Uterus (tissue), 2 donors: ENCODE data around the gene DENND4B.
"Not testable (repeated sequence)": the region's sequence is repeated elsewhere in the genome, so short reads cannot be mapped to it uniquely, and the experiment has no call there.

Experiments used
- CTCF ChIP-seq, 4 experiments: fragments of 200-600 bp in 2 of 4; fragments of 450-650 bp in 2 of 4; sonication (generic) in 2 of 4; IDR thresholded peaks; one replicate each; pipeline ENCODE4 v1.5.1; 2016 to 2019; ENCODE audit warnings: antibody characterized with exemption in 4 of 4, mild to moderate bottlenecking in 2 of 4, moderate library complexity in 1 of 4
- POLR2A ChIP-seq, 2 donors: fragments of 450-650 bp; IDR thresholded peaks; one replicate each; pipeline ENCODE4 v1.6.1; 2016; ENCODE audit warnings: antibody characterized with exemption in 2 of 2, mild to moderate bottlenecking in 1 of 2, moderate library complexity in 1 of 2

DNA sequence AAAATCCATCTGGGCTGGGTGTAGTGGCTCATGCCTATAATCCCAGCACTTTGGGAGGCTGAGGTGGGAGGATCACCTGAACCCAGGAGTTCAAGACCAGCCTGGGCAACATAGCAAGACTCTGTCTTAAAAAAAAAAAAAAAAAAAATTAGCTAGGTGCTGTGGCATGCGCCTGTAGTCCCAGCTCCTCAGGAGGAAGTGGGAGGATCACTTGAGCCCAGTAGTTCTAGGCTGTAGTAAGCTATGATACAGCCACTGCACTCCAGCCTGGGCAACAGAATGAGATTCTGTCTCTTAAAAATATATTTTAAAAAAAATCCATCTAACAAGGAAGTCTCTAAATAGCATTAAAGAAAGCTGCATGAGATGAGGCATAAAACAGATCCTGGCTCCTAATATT is 50.7 kb downstream of the DENND4B start:
- TF ChIP-seq CTCF, POLR2A (IDR thresholded peaks at IDR 0.05): not testable (repeated sequence)
